ENCODE results near the gene ATCAY. TPM values are rescaled to one million over a fixed set of nuclear protein-coding genes. Genes with fewer than 3 reads are reported as not detected.
A peak's percentile ranks its signal among the peaks of the same experiment; 100 is the strongest.
"Not testable (repeated sequence)": the region's sequence is repeated elsewhere in the genome, so short reads cannot be mapped to it uniquely, and the experiment has no call there.

ATCAY gene
- total RNA-seq, 8 experiments from 2014 or later, result 0.10 to 58.2 (median 48.6) TPM; not detected in 1

GRCh38 chr19:3894959-3895358, 14.5 kb downstream of the ATCAY start:
- H3K4me1 ChIP-seq (replicated peaks in 1 of 2); H3K27ac ChIP-seq; in situ Hi-C loops (cut with MboI; ENCODE audit: low pct_unique_long_range_greater_than_20kb in 2 of 9, low sequenced_read_pairs in 9 of 9, unreplicated experiment in 9 of 9); H3K4me3 ChIP-seq; ATAC-seq (replicated peaks in 6 of 8): not testable (repeated sequence)
- WGBS, 10 experiments, result 35 to 100% (median 83%) methylated on average over 1 to 4 of the region's 5 CpGs; no CpG with 5 or more reads in 1 of the 10 experiments

DNA sequence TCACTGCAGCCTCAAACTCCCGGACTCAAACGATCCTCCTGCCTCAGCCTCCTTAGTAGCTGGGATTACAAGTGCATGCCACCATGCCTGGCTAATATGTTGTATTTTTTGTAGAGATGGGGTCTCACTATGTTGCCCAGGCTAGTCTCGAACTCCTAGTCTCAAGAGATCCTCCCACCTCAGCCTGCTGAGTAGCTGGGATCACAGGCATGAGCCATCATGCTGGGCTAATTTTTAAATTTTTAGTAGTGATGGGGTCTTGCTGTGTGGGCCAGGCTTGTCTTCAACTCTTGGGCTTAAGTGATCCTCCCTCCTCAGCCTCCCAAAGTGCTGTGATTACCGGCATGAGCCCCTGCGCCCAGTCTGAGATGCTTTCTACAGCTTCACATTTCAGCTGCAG, 15.3 kb downstream of the ATCAY start:
- in situ Hi-C loops (cut with MboI; ENCODE audit: low pct_unique_long_range_greater_than_20kb in 2 of 9, low sequenced_read_pairs in 9 of 9, unreplicated experiment in 9 of 9), result no loop called here
- H3K4me1 ChIP-seq (replicated peaks in 1 of 2), result no peaks in the 10 kb centered on the region
- H3K4me3 ChIP-seq, result no peak overlapping the region
- no peak for ATAC-seq (replicated peaks in 6 of 8)
- H3K27ac ChIP-seq, result no peak overlapping the region
- WGBS, 10 experiments, result 18 to 100% (median 77%) methylated on average over 2 to 5 of the region's 5 CpGs; no CpG with 5 or more reads in 3 of the 10 experiments

- ATAC-seq (replicated peaks in 6 of 8), result no peak
- Histone ChIP-seq H3K27ac (no peak overlapping the region), H3K4me3 (no peak overlapping the region), H3K4me1 (replicated peaks in 1 of 2) (no peaks in the 10 kb centered on the region)
- 0 to 90% (median 62%) methylated on average over 1 to 2 of the region's 4 CpGs; no CpG with 5 or more reads in 4 of the 10 experiments for WGBS, 10 experiments
- in situ Hi-C loops (cut with MboI; ENCODE audit: low pct_unique_long_range_greater_than_20kb in 2 of 9, low sequenced_read_pairs in 9 of 9, unreplicated experiment in 9 of 9), result no loop called here
Measured at GRCh38 chr19:3897936-3898335, 17.5 kb downstream of the ATCAY start.

DNA sequence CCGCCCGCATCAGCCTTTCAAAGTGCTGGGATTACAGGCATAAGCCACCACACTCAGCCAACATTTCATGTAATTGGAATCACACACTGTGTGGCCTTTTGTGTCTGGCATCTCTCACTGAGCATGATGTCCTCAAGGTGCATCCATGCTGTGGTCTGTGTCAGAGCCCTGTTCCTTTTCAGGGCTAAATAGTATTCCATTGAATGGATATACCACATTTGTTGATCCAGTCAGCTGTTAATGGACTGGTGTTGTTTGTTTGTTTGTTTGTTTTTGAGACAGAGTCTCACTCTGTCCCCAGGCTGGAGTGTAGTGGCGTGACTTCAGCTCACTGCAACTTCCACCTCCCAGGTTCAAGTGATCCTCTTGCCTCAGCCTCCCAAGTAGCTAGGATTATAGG, 17.9 kb downstream of the ATCAY start:
- in situ Hi-C loops (cut with MboI; ENCODE audit: low pct_unique_long_range_greater_than_20kb in 2 of 9, low sequenced_read_pairs in 9 of 9, unreplicated experiment in 9 of 9), result no loop called here
- no peak for ATAC-seq (replicated peaks in 6 of 8)
- H3K4me3 ChIP-seq, result no peak overlapping the region
- 80 to 100% (median 100%) methylated on average over 1 to 3 of the region's 3 CpGs; no CpG with 5 or more reads in 5 of the 10 experiments for whole genome bisulfite sequencing, 10 experiments
- no peaks in the 10 kb centered on the region for H3K4me1 ChIP-seq (replicated peaks in 1 of 2)
- no peak overlapping the region for H3K27ac ChIP-seq

DNA sequence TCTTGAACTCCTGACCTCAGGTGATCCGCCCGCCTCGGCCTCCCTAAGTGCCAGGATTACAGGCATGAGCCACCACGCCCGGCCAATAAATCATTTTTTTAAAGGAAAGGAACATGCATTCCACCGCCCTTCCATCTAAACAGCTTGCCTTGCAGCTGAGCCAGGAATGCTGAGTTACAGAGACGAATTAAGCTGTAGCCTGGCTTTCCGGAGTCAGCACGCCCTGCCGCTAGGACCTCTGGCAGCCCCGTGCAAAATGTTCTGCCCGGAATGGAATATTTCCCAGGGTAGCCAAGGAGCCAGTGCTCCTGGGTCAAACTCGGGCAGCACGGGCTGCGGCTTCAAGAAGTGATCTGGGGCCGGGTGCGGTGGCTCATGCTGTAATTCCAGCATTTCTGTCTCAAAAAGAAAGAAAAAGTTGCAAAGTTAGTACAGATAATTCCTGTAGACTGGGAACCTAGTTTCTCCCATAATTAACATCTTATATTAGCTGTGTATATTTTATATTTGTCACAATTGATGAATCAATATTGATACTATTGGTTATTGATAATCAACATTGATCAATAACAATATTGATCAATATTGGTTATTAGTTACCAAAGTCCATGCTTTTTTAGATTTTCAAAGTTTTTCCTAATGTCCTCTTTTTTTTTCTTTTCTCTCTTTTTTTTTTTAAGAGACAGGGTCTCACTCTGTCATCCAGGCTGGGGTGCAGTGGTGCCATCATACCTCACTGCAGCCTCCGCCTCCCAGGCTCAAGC, 19.2 kb downstream of the ATCAY start:
- no peak overlapping the region for H3K4me3 ChIP-seq
- peak in 2 of 8 experiments; percentile 79 to 81 for ATAC-seq (replicated peaks in 6 of 8)
- in situ Hi-C loops (cut with MboI; ENCODE audit: low pct_unique_long_range_greater_than_20kb in 2 of 9, low sequenced_read_pairs in 9 of 9, unreplicated experiment in 9 of 9), result no loop called here

DNA sequence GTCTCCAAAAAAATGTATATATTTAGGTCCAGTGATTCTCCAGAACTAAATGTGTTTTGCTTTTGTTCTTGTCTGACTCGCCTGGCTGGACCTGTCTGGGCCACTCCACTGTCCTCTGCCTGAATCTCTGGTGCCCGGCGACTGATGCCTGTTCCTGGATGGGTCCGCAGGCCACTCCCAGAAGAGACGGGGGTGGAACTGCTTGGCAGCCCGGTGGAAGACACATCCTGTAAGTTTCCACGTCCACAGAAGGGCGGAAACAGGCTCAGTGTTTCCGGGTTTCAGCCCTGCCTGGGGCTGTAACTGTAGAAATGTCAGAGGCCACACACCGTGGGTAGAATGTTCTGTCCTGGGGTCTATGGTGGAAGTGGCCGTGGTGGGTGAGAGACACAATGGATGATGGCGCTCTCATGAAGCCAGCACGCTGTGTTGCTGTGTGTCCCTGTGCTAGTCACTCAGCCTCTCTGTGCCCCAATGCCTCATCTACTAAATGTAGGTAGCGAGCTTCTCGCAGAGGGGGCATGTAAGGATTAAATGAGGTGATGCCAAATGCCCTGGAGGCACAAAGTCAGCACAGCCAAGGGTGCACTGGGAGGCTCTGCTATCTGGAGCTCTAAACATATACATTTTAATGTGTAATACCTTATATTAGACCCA, 22.0 kb downstream of the ATCAY start:
- WGBS, 10 experiments, result 0 to 86% (median 83%) methylated on average over 1 to 11 of the region's 15 CpGs; no CpG with 5 or more reads in 3 of the 10 experiments
- ATAC-seq (replicated peaks in 6 of 8), result no peak
- H3K4me1 ChIP-seq (replicated peaks in 1 of 2), result no peaks in the 10 kb centered on the region
- no peak overlapping the region for H3K27ac ChIP-seq
- in situ Hi-C loops (cut with MboI; ENCODE audit: low pct_unique_long_range_greater_than_20kb in 2 of 9, low sequenced_read_pairs in 9 of 9, unreplicated experiment in 9 of 9), result no loop called here
- H3K4me3 ChIP-seq, result no peak overlapping the region

More for the DNA sequence above, 19.2 kb downstream of the ATCAY start:
- 0 to 100% (median 91%) methylated on average over 1 to 17 of the region's 18 CpGs for WGBS, 10 experiments
- Histone ChIP-seq H3K4me1 (replicated peaks in 1 of 2) (no peaks in the 10 kb centered on the region), H3K27ac (no peak overlapping the region)

DNA sequence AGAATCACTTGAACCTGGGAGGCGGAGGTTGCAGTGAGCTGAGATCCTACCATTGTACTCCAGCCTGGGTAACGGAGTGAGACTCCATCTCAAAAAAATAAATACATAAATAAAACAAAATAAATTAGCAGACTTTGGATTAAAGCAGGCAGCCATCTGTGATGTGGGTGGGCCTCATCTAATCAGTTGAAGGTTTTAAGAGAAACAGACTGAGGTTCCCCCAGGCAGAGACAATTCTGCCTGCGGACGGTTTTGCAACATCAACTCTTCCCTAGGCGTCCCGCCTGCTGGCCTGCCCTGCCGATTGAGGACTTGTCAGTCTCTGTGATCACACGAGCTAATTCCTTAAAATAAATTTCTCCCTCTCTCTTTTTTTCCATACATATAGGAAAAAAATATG, 23.7 kb downstream of the ATCAY start:
- ATAC-seq (replicated peaks in 6 of 8), result no peak
- H3K4me1 ChIP-seq (replicated peaks in 1 of 2), result no peaks in the 10 kb centered on the region
- in situ Hi-C loops (cut with MboI; ENCODE audit: low pct_unique_long_range_greater_than_20kb in 2 of 9, low sequenced_read_pairs in 9 of 9, unreplicated experiment in 9 of 9), result no loop called here
- no peak overlapping the region for H3K27ac ChIP-seq
- WGBS, 10 experiments, result 69 to 100% (median 78%) methylated on average over 1 to 8 of the region's 8 CpGs; no CpG with 5 or more reads in 2 of the 10 experiments
- no peak overlapping the region for H3K4me3 ChIP-seq

DNA sequence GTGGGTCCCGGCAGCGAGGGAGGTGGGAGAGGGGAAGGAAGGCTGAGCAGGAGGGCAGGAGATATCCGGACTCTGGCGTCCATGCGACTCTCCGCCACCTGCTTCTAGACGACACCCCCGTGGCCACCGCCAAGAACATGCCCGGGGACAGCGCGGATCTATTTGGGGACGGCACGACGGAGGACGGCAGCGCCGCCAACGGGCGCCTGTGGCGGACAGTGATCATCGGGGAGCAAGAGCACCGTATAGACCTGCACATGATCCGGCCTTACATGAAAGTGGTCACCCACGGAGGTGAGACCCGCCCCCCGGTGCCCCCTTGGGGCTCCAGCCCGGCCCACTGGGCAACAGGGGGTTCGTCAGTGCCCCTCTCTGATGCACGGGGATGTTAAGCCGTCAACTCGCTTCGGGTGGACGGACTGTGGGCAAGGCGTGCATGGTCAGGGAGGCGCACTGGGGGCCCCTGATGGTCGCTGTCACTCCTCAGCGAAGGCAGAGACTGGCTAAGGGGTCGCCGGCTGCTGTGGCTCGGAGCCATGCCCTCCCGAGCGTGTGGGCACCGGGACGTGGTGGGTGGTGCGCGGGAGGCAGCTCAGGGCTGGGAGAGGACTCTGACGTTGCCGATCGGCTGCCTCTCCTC, 27.3 kb downstream of the ATCAY start:
- Histone ChIP-seq H3K4me1 (replicated peaks in 1 of 2) (no peaks in the 10 kb centered on the region), H3K27ac (no peak overlapping the region), H3K4me3 (no peak overlapping the region)
- ATAC-seq (replicated peaks in 6 of 8), result peak in 2 of 8 experiments; percentile 17 to 36
- in situ Hi-C loops (cut with MboI; ENCODE audit: low pct_unique_long_range_greater_than_20kb in 2 of 9, low sequenced_read_pairs in 9 of 9, unreplicated experiment in 9 of 9), result no loop called here
- 63 to 94% (median 82%) methylated on average over 3 to 22 of the region's 50 CpGs; no CpG with 5 or more reads in 3 of the 10 experiments for WGBS, 10 experiments

DNA sequence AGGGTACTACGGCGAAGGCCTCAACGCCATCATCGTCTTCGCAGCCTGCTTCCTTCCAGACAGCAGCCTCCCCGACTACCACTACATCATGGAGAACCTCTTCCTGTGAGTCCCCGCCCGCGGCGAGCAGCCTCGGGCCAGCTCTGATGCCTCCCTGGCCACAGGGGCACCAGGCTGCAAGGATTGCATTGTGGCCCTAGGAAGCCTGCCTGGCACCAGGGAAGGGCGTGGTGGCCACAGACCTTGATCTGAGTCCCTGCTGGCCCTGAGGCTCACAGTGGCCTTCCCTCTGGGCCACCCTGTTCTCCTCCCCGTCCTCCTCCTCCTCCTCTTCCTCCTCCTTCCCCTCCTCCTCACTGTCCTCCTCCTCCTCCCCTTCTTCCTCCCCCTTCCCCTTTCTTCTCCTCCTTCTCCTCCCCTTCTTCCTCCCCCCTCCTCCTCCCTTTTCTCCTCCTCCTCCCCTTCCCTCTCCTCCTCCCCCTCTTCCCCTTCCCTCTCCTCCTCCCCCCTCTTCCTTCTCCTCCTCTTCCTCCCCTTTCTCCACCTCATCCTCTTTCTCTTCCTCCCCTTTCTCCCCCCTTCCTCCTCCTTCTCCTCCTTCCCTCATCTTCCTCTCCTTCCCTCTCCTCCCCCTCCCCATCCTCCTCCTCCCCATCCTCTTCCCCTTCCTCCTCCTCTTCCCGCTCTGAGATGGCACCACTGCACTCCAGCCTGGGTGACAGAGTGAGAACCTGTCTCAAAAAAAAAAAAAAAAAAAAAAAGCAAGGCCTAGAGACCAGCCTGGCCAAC, 28.0 kb downstream of the ATCAY start:
- no peaks in the 10 kb centered on the region for H3K4me1 ChIP-seq (replicated peaks in 1 of 2)
- H3K27ac ChIP-seq, result no peak overlapping the region
- 40 to 90% methylated on average over 1 to 2 of the region's 14 CpGs; no CpG with 5 or more reads in 8 of the 10 experiments for WGBS, 10 experiments
- H3K4me3 ChIP-seq, result no peak overlapping the region
- in situ Hi-C loops (cut with MboI; ENCODE audit: low pct_unique_long_range_greater_than_20kb in 2 of 9, low sequenced_read_pairs in 9 of 9, unreplicated experiment in 9 of 9), result no loop called here
- ATAC-seq (replicated peaks in 6 of 8), result peak in 1 of 8 experiments; percentile 7

GRCh38 chr19:3910105-3910504, 29.6 kb downstream of the ATCAY start:
- in situ Hi-C loops (cut with MboI; ENCODE audit: low pct_unique_long_range_greater_than_20kb in 2 of 9, low sequenced_read_pairs in 9 of 9, unreplicated experiment in 9 of 9), result no loop called here
- WGBS, 10 experiments, result 100% methylated on average over 1 of the region's 1 CpG; no CpG with 5 or more reads in 7 of the 10 experiments
- Histone ChIP-seq H3K27ac (no peak overlapping the region), H3K4me3 (no peak overlapping the region), H3K4me1 (replicated peaks in 1 of 2) (no peaks in the 10 kb centered on the region)
- ATAC-seq (replicated peaks in 6 of 8), result no peak

DNA sequence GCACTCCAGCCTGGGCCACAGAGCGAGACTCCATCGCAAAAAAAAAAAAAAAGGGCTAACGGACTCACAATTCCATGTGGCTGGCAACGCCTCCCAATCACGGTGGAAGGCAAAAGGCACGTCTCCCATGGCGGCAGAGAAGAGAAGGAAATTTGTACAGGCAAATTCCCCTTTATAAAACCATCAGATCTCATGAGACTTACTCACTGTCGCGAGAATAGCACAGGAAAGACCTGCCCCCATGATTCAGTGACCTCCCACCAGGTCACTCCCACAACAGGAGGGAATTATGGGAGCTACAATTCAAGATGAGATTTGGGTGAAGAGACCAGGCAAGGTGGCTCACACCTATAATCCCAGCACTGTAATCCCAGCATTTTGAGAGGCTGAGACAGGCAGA, 33.7 kb downstream of the ATCAY start:
- 0% methylated on average over 3 of the region's 9 CpGs; no CpG with 5 or more reads in 9 of the 10 experiments for WGBS, 10 experiments

GRCh38 chr19:3916033-3916432, 35.5 kb downstream of the ATCAY start:
- no peak overlapping the region for H3K27ac ChIP-seq
- no peak overlapping the region for H3K4me3 ChIP-seq
- in situ Hi-C loops (cut with MboI; ENCODE audit: low pct_unique_long_range_greater_than_20kb in 2 of 9, low sequenced_read_pairs in 9 of 9, unreplicated experiment in 9 of 9), result no loop called here
- 41 to 100% (median 92%) methylated on average over 2 to 5 of the region's 5 CpGs for WGBS, 10 experiments
- ATAC-seq (replicated peaks in 6 of 8), result no peak
- no peaks in the 10 kb centered on the region for H3K4me1 ChIP-seq (replicated peaks in 1 of 2)

More for the DNA sequence above, 33.7 kb downstream of the ATCAY start:
- Histone ChIP-seq H3K4me3 (no peak overlapping the region), H3K27ac (no peak overlapping the region), H3K4me1 (replicated peaks in 1 of 2) (no peaks in the 10 kb centered on the region)
- no peak for ATAC-seq (replicated peaks in 6 of 8)
- in situ Hi-C loops (cut with MboI; ENCODE audit: low pct_unique_long_range_greater_than_20kb in 2 of 9, low sequenced_read_pairs in 9 of 9, unreplicated experiment in 9 of 9), result no loop called here
